ENCODE results near the gene KLHDC8B. TPM values are rescaled to one million over a fixed set of nuclear protein-coding genes. Genes with fewer than 3 reads are reported as not detected.

Gene KLHDC8B
- total RNA-seq, 1 experiment from 2014 or later = 1.7 TPM

DNA sequence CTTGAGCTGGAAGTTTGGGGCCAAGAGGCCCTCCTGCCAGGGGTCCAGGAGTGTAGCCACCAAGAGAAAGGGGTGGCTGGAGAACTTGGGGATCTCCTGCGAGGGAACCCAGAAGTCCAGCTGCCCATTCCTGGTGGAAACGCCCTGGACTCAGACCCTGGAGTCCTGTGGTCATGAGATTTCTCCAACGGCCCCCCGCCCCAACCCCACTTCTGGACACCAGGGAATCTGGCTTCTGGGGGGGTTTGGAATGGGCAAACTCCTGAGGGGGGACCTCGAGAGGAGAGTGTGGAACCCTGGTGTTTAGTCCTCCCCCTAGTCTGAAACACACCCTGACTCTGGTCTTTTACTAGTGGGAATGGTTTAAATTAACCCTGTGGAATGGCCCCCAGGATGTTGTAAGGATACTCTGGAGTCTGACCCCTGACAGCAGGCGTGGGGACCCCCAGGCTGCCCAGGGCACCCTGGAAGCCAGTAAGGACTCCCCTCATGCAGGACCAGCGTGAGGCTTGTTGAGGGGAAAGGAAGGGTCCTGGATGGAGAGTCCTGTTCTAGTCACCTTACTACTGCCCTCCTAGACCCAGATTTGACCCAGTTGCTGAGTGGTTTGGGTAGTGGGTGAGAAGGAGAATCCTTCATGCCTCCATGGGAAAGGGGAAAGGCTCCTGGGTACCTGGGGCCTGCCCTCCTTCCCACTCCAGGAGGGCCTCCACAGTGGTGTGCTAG is 540 bp downstream of the KLHDC8B start:
- peak overlapping the region; percentile 73 for H3K4me3 Mint-ChIP-seq (ENCODE audit: unreplicated experiment)
- intact Hi-C loops (cut with micrococcal nuclease) = loop anchor here (1.0 to 5.0 kb wide), 2 partner anchors 125 to 277 kb away; no protein-coding TSS in a partner anchor
- H3K36me3 Mint-ChIP-seq (ENCODE audit: insufficient read depth, unreplicated experiment) = no peaks in the 10 kb centered on the region
- DNase-seq (ENCODE audit: unreplicated experiment) = no peak
- H3K27ac Mint-ChIP-seq (ENCODE audit: low read depth, unreplicated experiment) = no peak overlapping the region
- no TSS peak for BruUV-seq (replicated peaks)
- TF ChIP-seq, protein P1, sequence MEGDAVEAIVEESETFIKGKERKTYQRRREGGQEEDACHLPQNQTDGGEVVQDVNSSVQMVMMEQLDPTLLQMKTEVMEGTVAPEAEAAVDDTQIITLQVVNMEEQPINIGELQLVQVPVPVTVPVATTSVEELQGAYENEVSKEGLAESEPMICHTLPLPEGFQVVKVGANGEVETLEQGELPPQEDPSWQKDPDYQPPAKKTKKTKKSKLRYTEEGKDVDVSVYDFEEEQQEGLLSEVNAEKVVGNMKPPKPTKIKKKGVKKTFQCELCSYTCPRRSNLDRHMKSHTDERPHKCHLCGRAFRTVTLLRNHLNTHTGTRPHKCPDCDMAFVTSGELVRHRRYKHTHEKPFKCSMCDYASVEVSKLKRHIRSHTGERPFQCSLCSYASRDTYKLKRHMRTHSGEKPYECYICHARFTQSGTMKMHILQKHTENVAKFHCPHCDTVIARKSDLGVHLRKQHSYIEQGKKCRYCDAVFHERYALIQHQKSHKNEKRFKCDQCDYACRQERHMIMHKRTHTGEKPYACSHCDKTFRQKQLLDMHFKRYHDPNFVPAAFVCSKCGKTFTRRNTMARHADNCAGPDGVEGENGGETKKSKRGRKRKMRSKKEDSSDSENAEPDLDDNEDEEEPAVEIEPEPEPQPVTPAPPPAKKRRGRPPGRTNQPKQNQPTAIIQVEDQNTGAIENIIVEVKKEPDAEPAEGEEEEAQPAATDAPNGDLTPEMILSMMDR (IDR thresholded peaks at IDR 0.05; ENCODE audit: unreplicated experiment) = no peak
- no peaks in the 10 kb centered on the region for H3K27me3 Mint-ChIP-seq (ENCODE audit: insufficient read depth, unreplicated experiment)
- ChIA-PET POLR2A (interaction anchor here (0.7 to 1.7 kb wide), 5 partner anchors 39 to 202 kb away, joined by 4 to 5 read pairs (median 5); partner anchors contain the start of gene LAMB2), CTCF (interaction anchor here (0.7 to 2.8 kb wide), 7 partner anchors 8 to 122 kb away, joined by 3 to 20 read pairs (median 5); no protein-coding TSS in a partner anchor)
- no peaks in the 10 kb centered on the region for H3K9me3 Mint-ChIP-seq (ENCODE audit: unreplicated experiment)
- H3K4me1 Mint-ChIP-seq (ENCODE audit: insufficient read depth, unreplicated experiment) = peaks cover 6% of the 10 kb centered on the region

DNA sequence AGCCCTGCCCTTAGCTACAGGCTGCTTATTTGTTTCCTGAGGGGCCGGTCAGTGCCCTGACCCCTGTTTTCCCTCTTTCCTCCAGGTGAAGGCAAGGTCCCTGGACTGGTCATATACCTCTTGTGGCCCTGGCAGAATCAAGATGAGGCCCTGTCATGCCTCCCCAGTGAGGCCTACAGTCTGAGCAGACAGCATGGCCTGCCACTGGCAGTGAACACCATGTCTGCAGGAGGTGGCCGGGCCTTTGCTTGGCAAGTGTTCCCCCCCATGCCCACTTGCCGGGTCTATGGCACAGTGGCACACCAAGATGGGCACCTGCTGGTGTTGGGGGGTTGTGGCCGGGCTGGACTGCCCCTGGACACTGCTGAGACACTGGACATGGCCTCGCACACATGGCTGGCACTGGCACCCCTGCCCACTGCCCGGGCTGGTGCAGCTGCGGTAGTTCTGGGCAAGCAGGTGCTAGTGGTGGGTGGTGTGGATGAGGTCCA is 1.2 kb downstream of the KLHDC8B start:
- peaks cover 6% of the 10 kb centered on the region for H3K4me1 Mint-ChIP-seq (ENCODE audit: insufficient read depth, unreplicated experiment)
- intact Hi-C loops (cut with micrococcal nuclease) = loop anchor here (5.0 kb wide), 1 partner anchor 125 kb away; no protein-coding TSS in a partner anchor
- H3K4me3 Mint-ChIP-seq (ENCODE audit: unreplicated experiment) = peak overlapping the region; percentile 73
- no TSS peak for BruUV-seq (replicated peaks)
- ChIA-PET POLR2A (no interaction called here), CTCF (interaction anchor here (0.7 to 0.8 kb wide), 2 partner anchors 14 to 33 kb away, joined by 4 to 5 read pairs; no protein-coding TSS in a partner anchor)
- TF ChIP-seq, protein P1 (IDR thresholded peaks at IDR 0.05; ENCODE audit: unreplicated experiment) = no peak
- DNase-seq (ENCODE audit: unreplicated experiment) = no peak
- H3K27ac Mint-ChIP-seq (ENCODE audit: low read depth, unreplicated experiment) = no peak overlapping the region
- no peaks in the 10 kb centered on the region for H3K9me3 Mint-ChIP-seq (ENCODE audit: unreplicated experiment)
- no peaks in the 10 kb centered on the region for H3K36me3 Mint-ChIP-seq (ENCODE audit: insufficient read depth, unreplicated experiment)
- H3K27me3 Mint-ChIP-seq (ENCODE audit: insufficient read depth, unreplicated experiment) = no peaks in the 10 kb centered on the region

DNA sequence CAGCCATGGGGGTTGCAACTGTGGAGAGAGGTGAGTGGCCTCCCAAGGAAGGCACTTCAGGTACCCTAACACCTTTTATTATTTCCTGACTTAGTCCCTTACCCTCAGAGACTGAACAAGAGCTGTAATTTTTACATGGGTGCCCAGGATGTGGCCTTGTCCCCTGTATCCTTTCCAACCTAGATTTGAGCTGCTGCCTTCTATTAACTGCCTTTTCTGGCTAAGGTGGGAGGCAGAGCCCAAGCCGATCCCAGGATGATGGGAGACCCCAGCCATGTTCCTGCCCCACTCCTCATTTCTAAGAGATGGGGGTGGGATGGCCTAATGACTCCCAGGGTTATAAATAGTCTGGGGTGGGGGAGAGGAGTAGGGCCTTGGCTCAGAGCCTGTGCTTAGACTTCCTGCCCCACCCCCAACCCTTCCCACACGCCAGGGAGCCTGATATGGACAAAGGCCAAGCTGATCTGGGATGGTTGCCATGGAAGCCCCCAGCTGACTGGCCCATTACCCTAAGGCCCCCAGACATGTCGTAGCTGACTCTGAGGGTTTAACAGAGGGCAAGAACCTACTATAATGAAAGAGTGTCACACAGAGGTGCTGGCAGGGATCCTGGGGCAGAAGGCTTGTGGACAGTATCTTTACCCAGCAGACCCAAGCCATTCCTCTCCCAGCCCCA is 1.9 kb downstream of the KLHDC8B start:
- no TSS peak for BruUV-seq (replicated peaks)
- CTCF ChIA-PET = interaction anchor here (0.8 kb wide), 1 partner anchor 14 kb away, joined by 4 read pairs; no protein-coding TSS in a partner anchor
- H3K4me1 Mint-ChIP-seq (ENCODE audit: insufficient read depth, unreplicated experiment) = peaks cover 6% of the 10 kb centered on the region
- H3K4me3 Mint-ChIP-seq (ENCODE audit: unreplicated experiment) = no peak overlapping the region
- H3K9me3 Mint-ChIP-seq (ENCODE audit: unreplicated experiment) = no peaks in the 10 kb centered on the region
- no peak for DNase-seq (ENCODE audit: unreplicated experiment)
- TF ChIP-seq, protein P1 (IDR thresholded peaks at IDR 0.05; ENCODE audit: unreplicated experiment) = no peak
- POLR2A ChIA-PET = no interaction called here
- H3K27me3 Mint-ChIP-seq (ENCODE audit: insufficient read depth, unreplicated experiment) = no peaks in the 10 kb centered on the region
- H3K36me3 Mint-ChIP-seq (ENCODE audit: insufficient read depth, unreplicated experiment) = no peaks in the 10 kb centered on the region
- intact Hi-C loops (cut with micrococcal nuclease) = loop anchor here (5.0 kb wide), 1 partner anchor 124 kb away; no protein-coding TSS in a partner anchor
- H3K27ac Mint-ChIP-seq (ENCODE audit: low read depth, unreplicated experiment) = no peak overlapping the region

DNA sequence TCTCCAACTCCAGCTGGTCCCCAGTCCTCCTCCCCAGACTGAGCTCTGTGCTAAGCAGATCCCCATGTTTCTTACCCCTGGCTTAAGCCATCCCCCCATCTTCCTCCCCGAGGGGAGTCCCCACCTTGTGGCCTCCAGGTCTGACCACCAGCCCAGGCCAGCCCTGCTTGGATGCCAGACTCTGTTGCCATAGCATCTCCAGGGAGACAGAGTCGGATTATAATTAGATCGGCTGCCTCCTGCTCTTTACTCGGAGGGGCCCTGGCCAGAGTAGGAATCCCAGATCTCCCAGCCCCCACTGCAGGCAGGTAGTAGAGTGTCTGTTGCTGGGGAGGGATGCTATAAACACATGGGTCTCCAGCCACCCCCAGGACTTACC is 2.4 kb downstream of the KLHDC8B start:
- Mint-ChIP-seq H3K4me1 (ENCODE audit: insufficient read depth, unreplicated experiment) (peaks cover 6% of the 10 kb centered on the region), H3K4me3 (ENCODE audit: unreplicated experiment) (no peak overlapping the region), H3K9me3 (ENCODE audit: unreplicated experiment) (no peaks in the 10 kb centered on the region), H3K27me3 (ENCODE audit: insufficient read depth, unreplicated experiment) (no peaks in the 10 kb centered on the region), H3K36me3 (ENCODE audit: insufficient read depth, unreplicated experiment) (no peaks in the 10 kb centered on the region), H3K27ac (ENCODE audit: low read depth, unreplicated experiment) (no peak overlapping the region)
- no TSS peak for BruUV-seq (replicated peaks)
- no peak for DNase-seq (ENCODE audit: unreplicated experiment)
- intact Hi-C loops (cut with micrococcal nuclease) = loop anchor here (5.0 kb wide), 1 partner anchor 124 kb away; no protein-coding TSS in a partner anchor
- CTCF ChIA-PET = no interaction called here
- POLR2A ChIA-PET = no interaction called here
- TF ChIP-seq, protein P1 (IDR thresholded peaks at IDR 0.05; ENCODE audit: unreplicated experiment) = no peak

All from MCF 10A (cell line).